Measurements from ENCODE around the gene LMOD2.

Gene LMOD2

DNA sequence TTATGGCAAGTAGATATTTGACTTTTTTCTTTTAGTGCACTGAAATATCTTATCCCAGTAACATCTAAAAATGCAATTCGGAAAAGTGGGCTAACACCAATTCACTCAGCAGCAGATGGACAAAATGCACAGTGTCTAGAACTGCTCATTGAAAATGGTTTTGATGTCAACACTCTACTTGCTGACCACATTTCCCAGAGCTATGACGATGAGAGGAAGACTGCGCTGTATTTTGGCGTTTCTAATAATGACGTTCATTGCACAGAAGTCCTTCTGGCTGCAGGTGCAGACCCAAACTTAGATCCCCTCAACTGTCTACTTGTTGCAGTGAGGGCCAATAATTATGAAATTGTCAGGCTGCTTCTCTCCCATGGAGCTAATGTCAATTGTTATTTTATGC is 26.8 kb upstream of the LMOD2 start:
- TF ChIP-seq TOX (CRISPR knock-in tag; IDR thresholded peaks at IDR 0.05; ENCODE audit: borderline replicate concordance) = no peak
- no peak for TF ChIP-seq ARNTL (CRISPR knock-in tag; IDR thresholded peaks at IDR 0.05; ENCODE audit: borderline replicate concordance, low read depth)
- TF ChIP-seq, protein P1, sequence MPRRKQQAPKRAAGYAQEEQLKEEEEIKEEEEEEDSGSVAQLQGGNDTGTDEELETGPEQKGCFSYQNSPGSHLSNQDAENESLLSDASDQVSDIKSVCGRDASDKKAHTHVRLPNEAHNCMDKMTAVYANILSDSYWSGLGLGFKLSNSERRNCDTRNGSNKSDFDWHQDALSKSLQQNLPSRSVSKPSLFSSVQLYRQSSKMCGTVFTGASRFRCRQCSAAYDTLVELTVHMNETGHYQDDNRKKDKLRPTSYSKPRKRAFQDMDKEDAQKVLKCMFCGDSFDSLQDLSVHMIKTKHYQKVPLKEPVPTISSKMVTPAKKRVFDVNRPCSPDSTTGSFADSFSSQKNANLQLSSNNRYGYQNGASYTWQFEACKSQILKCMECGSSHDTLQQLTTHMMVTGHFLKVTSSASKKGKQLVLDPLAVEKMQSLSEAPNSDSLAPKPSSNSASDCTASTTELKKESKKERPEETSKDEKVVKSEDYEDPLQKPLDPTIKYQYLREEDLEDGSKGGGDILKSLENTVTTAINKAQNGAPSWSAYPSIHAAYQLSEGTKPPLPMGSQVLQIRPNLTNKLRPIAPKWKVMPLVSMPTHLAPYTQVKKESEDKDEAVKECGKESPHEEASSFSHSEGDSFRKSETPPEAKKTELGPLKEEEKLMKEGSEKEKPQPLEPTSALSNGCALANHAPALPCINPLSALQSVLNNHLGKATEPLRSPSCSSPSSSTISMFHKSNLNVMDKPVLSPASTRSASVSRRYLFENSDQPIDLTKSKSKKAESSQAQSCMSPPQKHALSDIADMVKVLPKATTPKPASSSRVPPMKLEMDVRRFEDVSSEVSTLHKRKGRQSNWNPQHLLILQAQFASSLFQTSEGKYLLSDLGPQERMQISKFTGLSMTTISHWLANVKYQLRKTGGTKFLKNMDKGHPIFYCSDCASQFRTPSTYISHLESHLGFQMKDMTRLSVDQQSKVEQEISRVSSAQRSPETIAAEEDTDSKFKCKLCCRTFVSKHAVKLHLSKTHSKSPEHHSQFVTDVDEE (CRISPR knock-in tag; IDR thresholded peaks at IDR 0.05) = no peak
- TF ChIP-seq ESRRG (CRISPR knock-in tag; IDR thresholded peaks at IDR 0.05) = no peak
- no peak for TF ChIP-seq ZNF565 (CRISPR knock-in tag; conservative IDR thresholded peaks at IDR 0.05; ENCODE audit: low read depth)
- no peak for TF ChIP-seq ZFP30 (CRISPR knock-in tag; IDR thresholded peaks at IDR 0.05)
- no peak for TF ChIP-seq ZFP3 (CRISPR knock-in tag; IDR thresholded peaks at IDR 0.05)
- TF ChIP-seq RARB (CRISPR knock-in tag; IDR thresholded peaks at IDR 0.05) = no peak
- TF ChIP-seq ZC3H10 (CRISPR knock-in tag; IDR thresholded peaks at IDR 0.05) = no peak
- no peak for TF ChIP-seq CSDC2 (CRISPR knock-in tag; IDR thresholded peaks at IDR 0.05)
- TF ChIP-seq OSR1 (CRISPR knock-in tag; IDR thresholded peaks at IDR 0.05) = no peak
- TF ChIP-seq BACH2 (CRISPR knock-in tag; IDR thresholded peaks at IDR 0.05; ENCODE audit: borderline replicate concordance) = no peak
- no peak for ATAC-seq

DNA sequence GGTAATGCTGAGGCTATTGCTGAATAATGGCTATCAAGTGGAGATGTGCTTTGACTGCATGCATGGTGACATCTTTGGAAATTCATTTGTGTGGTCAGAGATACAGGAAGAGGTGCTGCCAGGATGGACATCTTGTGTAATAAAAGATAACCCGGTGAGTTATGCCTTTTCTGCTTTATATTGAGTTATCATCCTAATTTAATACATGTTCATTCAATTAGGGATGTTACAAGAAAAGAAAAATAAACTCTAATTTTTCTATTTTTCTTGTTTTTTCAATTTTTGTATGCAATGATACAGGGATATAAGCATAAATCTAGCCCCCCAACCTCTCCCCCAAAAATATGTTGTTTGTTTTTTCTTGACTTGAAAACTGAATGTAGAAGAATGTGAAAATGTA is 26.4 kb upstream of the LMOD2 start:
- no peak for ATAC-seq
- no peak for TF ChIP-seq ZFP3 (CRISPR knock-in tag; IDR thresholded peaks at IDR 0.05)
- TF ChIP-seq, protein P2, sequence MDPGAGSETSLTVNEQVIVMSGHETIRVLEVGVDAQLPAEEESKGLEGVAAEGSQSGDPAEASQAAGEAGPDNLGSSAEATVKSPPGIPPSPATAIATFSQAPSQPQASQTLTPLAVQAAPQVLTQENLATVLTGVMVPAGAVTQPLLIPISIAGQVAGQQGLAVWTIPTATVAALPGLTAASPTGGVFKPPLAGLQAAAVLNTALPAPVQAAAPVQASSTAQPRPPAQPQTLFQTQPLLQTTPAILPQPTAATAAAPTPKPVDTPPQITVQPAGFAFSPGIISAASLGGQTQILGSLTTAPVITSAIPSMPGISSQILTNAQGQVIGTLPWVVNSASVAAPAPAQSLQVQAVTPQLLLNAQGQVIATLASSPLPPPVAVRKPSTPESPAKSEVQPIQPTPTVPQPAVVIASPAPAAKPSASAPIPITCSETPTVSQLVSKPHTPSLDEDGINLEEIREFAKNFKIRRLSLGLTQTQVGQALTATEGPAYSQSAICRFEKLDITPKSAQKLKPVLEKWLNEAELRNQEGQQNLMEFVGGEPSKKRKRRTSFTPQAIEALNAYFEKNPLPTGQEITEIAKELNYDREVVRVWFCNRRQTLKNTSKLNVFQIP (CRISPR knock-in tag; IDR thresholded peaks at IDR 0.05; ENCODE audit: borderline replicate concordance, low read depth) = no peak
- no peak for TF ChIP-seq OSR1 (CRISPR knock-in tag; IDR thresholded peaks at IDR 0.05)
- TF ChIP-seq GLIS3 (CRISPR knock-in tag; IDR thresholded peaks at IDR 0.05) = no peak
- peak; percentile 74 for TF ChIP-seq TCF4 (CRISPR knock-in tag; IDR thresholded peaks at IDR 0.05; ENCODE audit: borderline replicate concordance)
- TF ChIP-seq PPARA (CRISPR knock-in tag; IDR thresholded peaks at IDR 0.05; ENCODE audit: borderline replicate concordance) = no peak
- TF ChIP-seq, protein P1 (CRISPR knock-in tag; IDR thresholded peaks at IDR 0.05) = peak; percentile 69; the same call in 1 of the 2 replicates
- no peak for TF ChIP-seq ESRRG (CRISPR knock-in tag; IDR thresholded peaks at IDR 0.05)
- TF ChIP-seq ISL1 (CRISPR knock-in tag; IDR thresholded peaks at IDR 0.05) = peak; percentile 61
- TF ChIP-seq ZNF70 (CRISPR knock-in tag; IDR thresholded peaks at IDR 0.05) = 0 out of 2 replicates have a peak, but pooled peaks have one; percentile 30
- TF ChIP-seq SNAI2 (CRISPR knock-in tag; IDR thresholded peaks at IDR 0.05) = no peak
- TF ChIP-seq, protein P3, sequence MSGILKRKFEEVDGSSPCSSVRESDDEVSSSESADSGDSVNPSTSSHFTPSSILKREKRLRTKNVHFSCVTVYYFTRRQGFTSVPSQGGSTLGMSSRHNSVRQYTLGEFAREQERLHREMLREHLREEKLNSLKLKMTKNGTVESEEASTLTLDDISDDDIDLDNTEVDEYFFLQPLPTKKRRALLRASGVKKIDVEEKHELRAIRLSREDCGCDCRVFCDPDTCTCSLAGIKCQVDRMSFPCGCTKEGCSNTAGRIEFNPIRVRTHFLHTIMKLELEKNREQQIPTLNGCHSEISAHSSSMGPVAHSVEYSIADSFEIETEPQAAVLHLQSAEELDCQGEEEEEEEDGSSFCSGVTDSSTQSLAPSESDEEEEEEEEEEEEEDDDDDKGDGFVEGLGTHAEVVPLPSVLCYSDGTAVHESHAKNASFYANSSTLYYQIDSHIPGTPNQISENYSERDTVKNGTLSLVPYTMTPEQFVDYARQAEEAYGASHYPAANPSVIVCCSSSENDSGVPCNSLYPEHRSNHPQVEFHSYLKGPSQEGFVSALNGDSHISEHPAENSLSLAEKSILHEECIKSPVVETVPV (CRISPR knock-in tag; IDR thresholded peaks at IDR 0.05) = peak; percentile 50; the same call in 1 of the 2 replicates
- TF ChIP-seq ARNTL (CRISPR knock-in tag; IDR thresholded peaks at IDR 0.05; ENCODE audit: borderline replicate concordance, low read depth) = no peak
- no peak for TF ChIP-seq ZNF8 (CRISPR knock-in tag; IDR thresholded peaks at IDR 0.05)

DNA sequence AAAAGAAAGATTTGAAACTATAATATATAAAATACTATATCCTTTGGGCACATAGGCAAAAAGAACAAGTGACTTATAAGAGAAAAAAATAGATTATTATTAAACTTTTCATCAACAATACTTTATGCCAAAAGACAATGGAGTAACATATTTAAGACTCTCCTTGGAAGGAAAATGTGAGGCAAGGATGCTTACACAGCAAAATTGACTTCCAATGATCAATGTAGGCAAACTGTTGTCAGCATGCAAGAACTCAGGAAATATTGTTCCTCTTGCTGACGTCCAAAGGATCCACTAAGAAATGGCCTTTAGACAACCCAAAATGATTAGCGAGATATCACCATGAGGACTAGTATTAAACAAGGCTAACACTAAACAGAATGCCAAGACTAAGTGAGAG is 22.9 kb upstream of the LMOD2 start:
- ATAC-seq = no peak
- TF ChIP-seq BACH2 (CRISPR knock-in tag; IDR thresholded peaks at IDR 0.05; ENCODE audit: borderline replicate concordance) (no peak), ZNF8 (CRISPR knock-in tag; IDR thresholded peaks at IDR 0.05) (no peak), RARB (CRISPR knock-in tag; IDR thresholded peaks at IDR 0.05) (no peak), GLIS3 (CRISPR knock-in tag; IDR thresholded peaks at IDR 0.05) (no peak), ARNTL (CRISPR knock-in tag; IDR thresholded peaks at IDR 0.05; ENCODE audit: borderline replicate concordance, low read depth) (no peak), ZNF565 (CRISPR knock-in tag; conservative IDR thresholded peaks at IDR 0.05; ENCODE audit: low read depth) (no peak), ESRRG (CRISPR knock-in tag; IDR thresholded peaks at IDR 0.05) (no peak), CSDC2 (CRISPR knock-in tag; IDR thresholded peaks at IDR 0.05) (no peak)
- TF ChIP-seq, protein P1 (CRISPR knock-in tag; IDR thresholded peaks at IDR 0.05) = no peak
- TF ChIP-seq, protein P3 (CRISPR knock-in tag; IDR thresholded peaks at IDR 0.05) = no peak
- TF ChIP-seq, protein P4, sequence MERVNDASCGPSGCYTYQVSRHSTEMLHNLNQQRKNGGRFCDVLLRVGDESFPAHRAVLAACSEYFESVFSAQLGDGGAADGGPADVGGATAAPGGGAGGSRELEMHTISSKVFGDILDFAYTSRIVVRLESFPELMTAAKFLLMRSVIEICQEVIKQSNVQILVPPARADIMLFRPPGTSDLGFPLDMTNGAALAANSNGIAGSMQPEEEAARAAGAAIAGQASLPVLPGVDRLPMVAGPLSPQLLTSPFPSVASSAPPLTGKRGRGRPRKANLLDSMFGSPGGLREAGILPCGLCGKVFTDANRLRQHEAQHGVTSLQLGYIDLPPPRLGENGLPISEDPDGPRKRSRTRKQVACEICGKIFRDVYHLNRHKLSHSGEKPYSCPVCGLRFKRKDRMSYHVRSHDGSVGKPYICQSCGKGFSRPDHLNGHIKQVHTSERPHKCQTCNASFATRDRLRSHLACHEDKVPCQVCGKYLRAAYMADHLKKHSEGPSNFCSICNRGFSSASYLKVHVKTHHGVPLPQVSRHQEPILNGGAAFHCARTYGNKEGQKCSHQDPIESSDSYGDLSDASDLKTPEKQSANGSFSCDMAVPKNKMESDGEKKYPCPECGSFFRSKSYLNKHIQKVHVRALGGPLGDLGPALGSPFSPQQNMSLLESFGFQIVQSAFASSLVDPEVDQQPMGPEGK (CRISPR knock-in tag; IDR thresholded peaks at IDR 0.05; ENCODE audit: borderline replicate concordance) = no peak

Data from SK-N-SH treated with all-trans-retinoic acid at 6 μM for 48 hours (cell line).